ENCODE results near the gene DAZAP1.

DNA sequence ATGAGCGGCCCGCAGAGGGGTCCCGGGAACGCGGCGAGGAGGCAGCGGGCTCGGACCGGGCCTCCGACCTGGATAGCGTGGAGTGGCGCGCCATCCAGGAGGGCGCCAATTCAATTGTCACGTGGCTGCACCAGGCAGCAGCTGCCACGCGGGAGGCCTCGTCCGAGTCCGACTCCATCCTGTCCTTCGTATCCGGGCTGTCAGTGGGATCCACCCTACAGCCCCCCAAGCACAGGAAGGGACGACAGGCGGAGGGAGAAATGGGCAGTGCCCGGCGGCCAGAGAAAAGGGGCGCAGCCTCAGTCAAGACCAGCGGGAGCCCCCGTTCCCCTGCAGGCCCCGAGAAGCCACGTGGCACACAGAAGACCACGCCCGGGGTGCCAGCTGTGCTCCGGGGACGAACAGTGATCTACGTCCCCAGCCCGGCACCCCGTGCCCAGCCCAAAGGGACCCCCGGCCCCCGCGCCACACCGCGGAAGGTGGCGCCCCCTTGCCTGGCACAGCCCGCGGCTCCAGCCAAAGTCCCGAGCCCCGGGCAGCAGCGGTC is 61.0 kb downstream of the DAZAP1 start:
- no peak for TF ChIP-seq CTCF (conservative IDR thresholded peaks at IDR 0.05)
- no peak for TF ChIP-seq EZH2 (IDR thresholded peaks at IDR 0.05; ENCODE audit: low read depth)

Data from PC-9 (cell line).